ENCODE results near the gene P2RY2.
"Not testable (repeated sequence)": the region's sequence is repeated elsewhere in the genome, so short reads cannot be mapped to it uniquely, and the experiment has no call there.

Gene P2RY2

DNA sequence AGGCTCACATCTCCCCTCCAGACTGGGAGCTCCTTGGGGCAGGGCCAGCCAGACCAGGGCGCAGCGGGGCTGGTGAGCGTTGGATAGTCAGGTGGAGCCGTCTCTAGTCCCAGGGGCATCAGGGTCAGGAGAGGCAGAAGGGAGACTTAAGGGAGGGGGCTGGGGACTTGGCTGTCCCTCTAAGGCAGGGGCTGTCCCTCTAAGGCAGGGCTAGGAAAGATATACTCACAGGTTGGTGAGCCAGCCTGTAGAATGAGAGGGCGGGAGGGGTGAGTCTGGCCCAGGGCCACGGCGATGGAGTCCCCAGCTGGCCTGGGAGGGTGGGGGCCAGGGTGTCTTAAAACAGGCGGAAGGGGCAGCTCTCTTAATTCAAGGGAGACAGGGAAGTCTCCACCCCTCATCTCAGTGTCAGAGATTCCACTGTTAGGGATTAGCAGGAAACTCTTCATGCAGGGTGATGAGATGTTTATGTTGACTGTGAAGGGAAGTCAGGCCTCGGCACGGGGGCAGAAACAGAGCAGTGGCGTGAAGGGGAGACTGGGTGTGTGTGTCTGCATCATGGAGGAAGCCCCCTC, 11.3 kb downstream of the P2RY2 start:
- DNase-seq: peak; percentile 11

DNA sequence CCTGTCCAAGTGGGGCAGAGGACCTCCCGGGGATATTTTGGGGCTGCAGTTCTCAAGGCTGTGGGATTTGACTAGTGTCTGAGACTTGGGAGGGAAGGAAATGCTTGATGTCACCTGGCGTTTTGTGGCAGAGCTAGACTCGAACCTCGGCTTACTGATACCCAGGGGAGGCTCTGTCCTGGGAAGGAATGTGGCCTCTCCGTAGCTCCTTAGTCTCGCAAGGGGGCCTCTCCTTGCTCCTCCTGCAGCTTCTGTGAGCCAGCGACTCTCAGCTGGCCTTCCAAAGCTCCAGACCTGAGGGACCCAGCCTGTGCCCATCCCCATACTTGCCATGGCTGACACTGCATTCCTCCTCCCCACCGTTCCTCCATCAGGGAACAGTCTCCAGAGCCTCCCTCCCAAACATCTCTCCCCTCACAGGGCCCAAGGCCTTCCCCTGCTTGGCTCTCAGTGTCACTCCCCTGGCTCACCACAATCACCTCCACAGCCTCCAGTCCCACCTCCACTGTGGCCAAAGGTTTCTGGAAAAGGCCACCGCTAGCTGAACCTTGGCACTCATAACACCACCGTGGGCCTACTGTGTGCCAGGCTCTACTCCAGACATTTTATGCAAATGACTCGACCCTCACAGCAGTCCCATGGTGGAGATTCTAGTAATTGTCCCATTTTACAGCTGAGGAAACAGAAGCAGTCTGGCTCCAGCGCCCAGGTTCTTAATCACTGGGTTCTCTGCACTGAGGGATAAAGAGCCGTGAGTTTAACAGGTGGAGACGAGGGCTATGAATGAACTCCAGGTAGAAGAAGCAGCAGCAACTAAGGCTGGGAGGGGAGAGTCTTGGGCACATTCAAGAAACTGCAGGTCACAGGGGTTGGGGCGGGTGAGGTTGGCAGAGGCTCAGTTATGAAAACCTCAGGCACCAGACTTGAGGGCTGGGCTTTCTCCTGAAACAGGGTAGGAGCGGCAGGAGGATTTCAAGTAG, 12.1 kb downstream of the P2RY2 start:
- DNase-seq: no peak

DNA sequence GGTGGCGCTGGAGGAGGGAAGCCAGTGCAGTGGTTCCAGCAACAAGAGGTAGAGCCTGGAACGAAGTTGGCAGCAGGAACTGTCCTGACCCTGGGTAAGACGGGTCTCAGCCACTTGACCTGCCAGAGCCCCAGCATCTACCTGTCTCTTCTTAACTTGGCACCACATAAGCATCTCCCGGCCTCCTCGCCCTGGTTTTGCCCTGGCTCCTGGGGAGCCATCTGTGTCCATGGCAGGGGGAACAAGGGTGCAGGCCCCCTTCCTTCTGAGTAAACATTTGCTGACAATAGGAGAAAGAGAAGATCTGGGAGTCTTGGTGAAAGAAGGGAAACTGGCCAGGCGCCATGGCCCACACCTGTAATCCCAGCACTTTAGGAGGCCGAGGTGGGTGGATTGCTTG, 12.8 kb downstream of the P2RY2 start:
- no peak for DNase-seq

DNA sequence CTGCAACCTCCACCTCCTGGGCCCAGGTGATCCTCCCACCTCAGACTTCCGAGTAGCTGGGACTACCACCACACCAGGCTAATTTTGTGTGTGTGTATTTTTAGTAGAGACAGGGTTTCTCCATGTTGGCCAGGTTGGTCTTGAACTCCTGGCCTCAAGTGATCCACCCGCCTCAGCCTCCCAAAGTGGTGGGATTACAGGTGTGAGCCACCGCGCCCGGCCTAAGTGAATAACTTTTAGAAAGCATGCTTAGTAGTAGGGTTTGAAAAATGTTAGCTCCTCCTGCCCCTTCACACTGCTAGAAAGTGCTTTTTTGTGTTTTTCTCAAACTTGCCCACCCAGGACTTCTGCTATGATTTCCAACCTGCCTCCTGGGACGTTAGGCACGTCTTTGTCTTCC, 14.4 kb downstream of the P2RY2 start:
- not testable (repeated sequence) for DNase-seq

DNA sequence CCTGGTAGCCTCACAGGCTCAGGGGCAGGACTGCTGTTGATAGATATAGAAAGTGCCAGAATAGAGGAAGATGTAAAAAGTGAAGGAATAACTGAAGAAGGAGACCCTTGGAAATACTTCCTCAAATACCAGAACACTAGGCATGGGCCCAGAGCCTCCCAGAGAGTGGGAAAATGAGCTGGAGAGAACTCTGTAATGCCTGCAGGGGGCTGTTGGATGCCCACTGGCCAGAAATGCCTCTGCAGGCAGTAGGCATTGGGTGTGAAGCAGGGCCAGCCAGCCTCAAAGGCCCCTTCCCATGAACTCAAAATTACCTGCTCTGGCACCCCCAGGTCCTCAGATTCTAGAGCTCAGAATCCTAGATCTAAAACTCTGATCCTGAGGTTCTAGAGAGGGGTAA, 15.1 kb downstream of the P2RY2 start:
- no peak for DNase-seq

DNA sequence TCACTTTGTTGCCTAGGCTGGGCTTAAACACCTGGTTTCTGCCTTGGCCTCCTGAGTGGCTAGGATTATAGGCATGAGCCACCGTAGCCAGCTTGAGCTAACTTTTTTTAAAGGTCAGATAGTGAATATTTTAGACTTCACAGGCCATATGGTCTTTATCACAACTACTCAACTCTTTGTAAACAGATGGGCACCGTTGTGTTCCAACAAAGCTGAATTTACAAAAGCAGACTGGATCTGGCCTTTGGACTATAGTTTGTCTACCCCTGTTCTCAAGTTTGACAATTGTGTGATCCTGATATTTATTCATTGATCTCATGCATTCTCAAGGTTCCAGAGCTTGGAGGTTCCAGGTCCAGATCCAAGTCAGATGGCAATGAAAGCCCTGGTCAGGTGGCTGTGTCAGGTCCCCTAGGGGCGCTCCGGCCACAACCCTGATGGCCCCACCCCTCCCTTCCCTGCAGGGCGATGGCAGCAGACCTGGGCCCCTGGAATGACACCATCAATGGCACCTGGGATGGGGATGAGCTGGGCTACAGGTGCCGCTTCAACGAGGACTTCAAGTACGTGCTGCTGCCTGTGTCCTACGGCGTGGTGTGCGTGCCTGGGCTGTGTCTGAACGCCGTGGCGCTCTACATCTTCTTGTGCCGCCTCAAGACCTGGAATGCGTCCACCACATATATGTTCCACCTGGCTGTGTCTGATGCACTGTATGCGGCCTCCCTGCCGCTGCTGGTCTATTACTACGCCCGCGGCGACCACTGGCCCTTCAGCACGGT, 15.8 kb downstream of the P2RY2 start:
- no peak for DNase-seq

DNA sequence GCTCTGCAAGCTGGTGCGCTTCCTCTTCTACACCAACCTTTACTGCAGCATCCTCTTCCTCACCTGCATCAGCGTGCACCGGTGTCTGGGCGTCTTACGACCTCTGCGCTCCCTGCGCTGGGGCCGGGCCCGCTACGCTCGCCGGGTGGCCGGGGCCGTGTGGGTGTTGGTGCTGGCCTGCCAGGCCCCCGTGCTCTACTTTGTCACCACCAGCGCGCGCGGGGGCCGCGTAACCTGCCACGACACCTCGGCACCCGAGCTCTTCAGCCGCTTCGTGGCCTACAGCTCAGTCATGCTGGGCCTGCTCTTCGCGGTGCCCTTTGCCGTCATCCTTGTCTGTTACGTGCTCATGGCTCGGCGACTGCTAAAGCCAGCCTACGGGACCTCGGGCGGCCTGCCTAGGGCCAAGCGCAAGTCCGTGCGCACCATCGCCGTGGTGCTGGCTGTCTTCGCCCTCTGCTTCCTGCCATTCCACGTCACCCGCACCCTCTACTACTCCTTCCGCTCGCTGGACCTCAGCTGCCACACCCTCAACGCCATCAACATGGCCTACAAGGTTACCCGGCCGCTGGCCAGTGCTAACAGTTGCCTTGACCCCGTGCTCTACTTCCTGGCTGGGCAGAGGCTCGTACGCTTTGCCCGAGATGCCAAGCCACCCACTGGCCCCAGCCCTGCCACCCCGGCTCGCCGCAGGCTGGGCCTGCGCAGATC, 16.5 kb downstream of the P2RY2 start:
- no peak for DNase-seq

DNA sequence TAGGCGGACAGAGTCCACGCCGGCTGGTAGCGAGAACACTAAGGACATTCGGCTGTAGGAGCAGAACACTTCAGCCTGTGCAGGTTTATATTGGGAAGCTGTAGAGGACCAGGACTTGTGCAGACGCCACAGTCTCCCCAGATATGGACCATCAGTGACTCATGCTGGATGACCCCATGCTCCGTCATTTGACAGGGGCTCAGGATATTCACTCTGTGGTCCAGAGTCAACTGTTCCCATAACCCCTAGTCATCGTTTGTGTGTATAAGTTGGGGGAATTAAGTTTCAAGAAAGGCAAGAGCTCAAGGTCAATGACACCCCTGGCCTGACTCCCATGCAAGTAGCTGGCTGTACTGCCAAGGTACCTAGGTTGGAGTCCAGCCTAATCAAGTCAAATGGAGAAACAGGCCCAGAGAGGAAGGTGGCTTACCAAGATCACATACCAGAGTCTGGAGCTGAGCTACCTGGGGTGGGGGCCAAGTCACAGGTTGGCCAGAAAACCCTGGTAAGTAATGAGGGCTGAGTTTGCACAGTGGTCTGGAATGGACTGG, 17.2 kb downstream of the P2RY2 start:
- no peak for DNase-seq

DNA sequence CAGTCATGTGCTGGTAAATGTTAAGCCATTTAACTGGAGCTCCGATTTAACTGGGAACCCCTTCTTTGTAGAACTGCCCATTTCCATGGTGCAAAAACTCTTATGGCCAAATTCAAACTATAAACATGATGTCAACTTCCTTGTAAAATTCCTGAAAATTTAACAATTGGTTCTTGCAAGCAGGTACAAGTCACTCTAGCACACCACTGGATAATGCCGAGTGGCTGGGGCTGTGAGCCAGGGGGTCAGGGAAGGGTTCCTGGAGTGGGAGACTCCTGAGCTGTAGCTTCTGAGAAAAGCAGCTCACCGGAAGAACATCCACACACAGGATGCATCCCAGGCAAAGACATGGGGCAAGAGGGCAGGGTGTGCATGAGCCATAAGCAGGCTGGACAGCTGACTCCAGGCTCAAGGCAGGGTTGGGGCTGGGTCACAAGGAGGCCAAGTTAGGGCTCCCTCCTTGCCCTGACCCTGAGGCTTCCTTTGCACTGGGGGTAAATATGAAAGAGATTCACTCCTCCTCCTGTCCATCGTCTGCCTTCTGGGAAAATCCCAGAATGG, 18.2 kb downstream of the P2RY2 start:
- DNase-seq: no peak

DNA sequence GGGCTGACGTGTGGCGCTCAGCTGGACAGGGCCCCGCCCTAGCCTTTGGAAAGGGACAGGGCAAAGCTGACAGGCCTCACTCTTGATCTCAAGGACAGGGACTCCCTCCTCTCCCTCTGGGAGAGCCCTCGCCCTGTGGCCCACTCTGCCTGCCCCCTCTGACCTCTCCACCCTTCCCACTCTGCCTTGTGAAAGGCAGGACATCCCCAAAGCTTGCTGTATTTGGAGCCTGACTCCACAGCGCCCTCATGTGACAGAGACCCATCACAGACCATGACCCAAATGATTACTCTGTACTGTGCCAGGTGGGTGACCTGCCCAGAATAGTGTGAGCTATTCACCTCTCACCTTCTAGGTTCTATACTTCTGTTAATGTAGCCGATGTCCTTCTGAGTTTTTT, 18.8 kb downstream of the P2RY2 start:
- no peak for DNase-seq

DNA sequence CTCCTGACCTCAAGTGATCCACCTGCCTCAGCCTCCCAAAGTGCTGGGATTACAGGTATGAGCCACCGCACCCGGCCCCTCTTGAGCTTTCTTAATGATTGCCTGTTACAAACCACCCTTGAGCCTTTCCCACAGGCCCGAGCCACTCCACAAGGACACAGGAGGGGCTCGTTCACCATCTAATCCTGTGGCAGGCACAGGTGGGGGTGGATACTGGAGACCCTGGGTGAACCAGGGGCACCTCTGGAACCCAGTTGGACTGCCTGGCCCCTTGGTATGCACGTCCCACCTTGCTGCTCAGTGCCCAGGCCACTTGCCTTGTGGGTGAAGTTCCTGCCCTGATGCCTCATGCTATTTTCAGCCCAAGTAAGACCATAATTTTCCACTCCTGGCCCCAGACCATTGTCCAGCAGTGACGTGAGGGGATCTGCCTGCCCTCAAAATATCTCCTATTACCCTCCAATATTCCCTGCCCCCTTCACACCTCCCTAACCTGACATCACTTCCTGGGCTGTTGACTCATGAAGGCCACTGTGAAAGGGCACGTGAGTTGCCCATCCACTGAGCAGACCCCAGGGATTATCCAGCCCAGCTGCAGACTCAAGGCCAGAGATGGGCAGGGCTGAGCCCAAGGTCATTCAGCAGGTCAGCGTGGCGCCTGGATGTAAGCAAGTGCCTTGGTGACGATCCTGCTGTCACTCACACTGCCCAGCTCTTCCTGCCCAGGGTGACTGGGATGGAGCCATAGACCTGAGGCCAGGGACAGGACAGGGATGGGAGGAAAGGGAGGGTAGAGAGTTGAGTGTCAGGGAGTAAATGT, 19.6 kb downstream of the P2RY2 start:
- DNase-seq: peak; percentile 44

DNA sequence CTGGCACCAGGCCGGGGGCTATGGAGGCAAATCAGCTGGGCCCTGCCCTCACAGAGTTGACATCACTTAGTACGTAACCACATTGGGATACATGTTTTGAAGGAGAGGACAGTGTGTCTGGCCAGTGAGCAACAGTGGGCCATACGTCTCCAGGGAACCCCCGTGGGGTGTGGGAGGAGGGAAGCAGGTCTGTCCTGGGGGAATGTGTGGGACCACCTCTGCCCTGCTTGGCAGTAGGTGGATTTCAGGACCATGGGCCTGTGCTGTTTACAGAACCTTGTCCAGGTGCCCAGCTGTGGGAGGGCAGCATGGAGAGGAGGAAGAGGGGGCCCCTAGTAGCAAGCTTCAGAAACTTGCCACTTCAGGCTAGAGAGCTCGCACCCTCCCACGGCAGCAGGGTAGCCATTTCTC, 21.0 kb downstream of the P2RY2 start:
- no peak for DNase-seq

DNA sequence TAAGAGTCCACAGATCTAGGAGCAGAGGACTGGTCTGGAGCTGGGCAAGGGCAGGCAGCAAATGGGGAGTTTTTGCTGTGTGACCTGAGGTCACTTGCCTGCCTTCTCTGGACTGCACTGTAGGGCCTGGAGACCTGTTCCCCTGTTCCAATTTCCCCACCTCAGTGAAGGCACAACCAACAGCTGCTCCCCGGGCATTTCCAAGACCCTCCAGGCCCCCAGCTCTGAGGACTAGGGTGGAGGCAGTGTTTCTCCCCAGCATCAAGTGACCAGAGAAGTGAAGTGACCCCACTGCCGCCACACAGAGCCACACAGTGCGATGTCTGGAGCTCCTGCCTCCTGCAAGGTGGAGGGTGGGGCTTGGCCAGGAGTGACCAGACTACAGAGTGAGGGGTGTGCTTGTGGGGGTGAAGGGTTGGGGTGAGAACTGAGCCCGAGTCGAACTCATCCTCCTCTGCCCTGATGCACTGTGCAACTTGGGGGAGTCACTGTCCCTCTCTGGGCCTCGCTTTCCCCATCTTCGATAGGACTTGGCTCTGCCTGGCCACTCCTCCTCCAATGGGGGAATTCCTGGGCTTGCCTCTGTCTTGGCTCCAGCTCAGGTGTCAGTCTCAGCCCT, 21.6 kb downstream of the P2RY2 start:
- DNase-seq: no peak

DNA sequence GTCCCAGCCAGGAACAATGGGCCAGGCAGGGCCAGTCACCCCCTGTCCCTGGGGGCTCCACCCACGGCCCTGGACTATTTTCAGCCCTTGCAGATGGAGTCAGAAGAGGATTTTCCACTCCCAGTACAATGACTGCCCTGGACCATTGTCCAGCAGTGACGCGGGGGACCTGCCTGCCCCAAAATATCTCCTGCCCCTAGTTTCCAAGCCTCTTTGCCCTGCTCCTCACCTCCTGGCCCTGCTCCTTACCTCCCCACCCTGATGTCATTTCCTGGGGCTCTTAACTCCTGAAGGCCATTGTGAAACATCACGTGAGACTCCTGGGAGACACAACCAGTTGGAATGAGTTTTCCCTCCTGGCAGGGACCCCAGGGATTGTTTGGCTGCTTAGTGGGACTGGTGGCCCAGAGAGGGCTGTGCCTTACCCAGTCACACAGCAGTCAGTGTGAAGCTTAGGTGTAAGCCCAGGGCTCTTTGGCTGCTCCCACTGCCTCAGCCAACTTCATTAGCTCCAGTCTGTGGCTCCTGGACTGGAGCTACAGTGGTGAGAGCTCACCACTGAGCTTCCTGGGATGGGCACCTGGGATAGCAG, 22.2 kb downstream of the P2RY2 start:
- DNase-seq: peak; percentile 51

DNA sequence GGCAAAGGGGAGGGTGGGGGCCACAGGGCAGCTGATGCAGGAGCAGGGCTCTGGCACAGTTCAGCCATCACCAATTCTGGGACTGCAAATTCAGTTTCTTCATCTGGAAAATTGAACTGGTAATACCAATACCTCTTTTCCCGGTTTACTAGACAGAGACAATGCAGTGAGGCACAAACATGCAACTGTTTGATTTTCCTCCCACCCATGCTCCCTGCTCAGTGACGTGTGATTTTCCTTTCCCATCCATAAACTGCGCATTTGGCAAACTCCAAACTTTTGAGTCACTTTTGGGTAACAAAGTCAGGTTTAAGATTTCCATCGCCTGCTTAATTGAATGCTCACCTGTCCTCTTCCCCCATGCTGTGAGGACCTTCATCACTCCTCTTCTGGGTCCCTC, 23.2 kb downstream of the P2RY2 start:
- DNase-seq: no peak

DNA sequence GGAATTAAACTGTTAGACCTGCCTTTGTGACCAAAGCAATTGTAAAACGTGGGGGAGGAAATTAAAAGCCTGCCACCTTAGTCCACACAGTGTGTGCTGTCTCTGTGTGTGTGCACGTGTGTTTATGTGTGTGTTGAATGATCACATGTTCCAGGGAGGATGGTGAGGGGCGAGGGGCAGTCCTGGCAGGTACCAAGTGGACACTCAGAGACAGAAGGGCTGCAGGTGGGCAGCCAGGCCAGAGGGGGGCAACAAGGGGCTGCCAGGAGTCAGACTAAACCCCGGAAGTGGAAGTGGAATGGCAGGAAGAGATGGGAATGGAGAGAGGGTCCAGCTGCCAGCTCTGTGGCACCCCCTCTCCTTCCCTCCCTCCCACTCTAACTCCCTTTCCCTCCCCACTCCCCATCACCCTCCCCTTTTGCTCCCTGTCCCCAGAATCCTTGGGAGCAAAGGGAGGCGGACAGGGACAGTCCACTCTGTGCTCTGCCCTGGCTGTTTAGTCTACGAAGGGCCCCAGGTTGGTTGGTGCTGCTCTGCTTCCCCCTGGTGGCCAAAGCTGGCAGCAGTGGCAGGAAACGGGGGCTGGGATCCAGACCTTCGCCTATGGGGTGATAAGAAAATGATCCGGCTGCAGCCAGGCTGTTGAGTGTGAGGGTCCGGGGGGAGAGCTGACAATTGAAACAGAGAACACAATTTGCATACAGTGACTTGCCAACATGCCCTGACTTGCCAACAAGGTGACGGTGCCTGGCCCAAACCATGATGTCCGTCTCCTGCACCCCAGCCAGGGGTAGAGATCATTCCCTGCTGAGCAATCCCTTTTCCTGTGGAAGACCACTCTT, 24.4 kb downstream of the P2RY2 start:
- peak; percentile 68 for DNase-seq

DNA sequence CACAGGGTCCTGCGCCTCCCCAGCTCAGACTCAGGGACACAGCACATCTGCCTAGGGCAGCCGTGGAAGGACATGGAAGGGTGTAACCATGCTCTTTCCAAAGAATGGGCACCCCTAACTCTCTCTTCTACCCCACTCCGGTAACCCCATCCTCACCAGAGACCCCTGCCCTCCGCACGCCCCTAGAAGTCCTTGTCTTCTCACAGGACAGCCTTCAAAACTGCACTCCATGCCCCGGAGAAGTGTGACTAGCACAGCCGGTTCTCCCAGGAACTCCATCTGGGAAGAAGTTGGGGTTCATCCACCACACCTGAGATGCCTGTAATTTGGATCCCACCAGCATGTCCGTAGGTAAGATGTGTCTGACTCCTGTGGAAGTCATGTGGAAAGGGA, 25.0 kb downstream of the P2RY2 start:
- DNase-seq: no peak

DNA sequence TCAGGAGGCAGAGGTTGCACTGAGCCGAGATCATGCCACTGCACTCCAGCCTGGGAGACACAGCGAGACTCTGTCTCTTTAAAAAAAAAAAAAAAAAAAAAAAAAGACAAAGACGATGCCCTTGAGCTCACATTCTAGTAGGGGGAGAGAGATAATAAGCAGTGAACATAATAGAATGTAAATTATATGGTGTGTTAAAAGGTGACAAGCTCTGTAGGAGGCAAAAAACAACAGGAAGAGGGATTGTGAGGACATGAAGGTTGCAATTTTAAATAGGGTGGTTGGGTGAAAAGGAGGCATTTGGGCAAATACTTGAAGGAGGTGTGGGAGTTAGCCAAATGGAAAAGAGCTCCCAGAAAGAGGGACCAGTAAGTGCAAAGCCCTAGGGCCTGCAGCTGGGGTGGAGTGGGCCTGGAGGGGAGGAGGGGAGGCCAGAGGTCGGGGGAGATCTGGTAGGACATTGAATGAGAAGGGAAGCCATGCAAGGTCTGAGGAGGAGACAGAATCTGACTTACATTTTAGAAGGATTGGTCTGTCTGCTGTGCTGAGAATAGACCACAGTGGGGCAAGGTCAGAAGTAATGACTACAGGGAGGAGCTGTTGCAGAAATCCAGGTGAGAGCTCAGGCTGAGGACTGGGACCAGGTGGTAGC, 26.6 kb downstream of the P2RY2 start:
- no peak for DNase-seq

DNA sequence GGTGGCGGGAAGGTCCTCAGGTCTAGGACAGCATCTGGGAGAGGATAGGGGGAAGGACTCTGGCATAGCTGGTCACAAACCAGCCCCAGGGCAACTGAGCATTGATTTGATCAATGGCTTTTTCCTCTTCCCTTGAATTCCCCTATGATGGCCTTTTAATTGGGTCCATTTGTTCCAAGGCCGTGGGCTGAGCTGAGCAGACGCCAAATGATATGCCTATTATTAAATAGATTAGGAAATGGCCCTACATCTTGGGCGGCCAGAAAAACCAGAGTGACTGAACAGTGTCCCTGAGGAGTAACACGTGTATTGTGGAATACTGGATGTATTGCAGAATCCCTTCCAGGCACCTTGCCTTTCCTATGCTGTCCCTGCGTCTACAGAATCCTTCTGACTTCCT, 27.4 kb downstream of the P2RY2 start:
- no peak for DNase-seq

All from fibroblast of skin of right quadriceps (primary cell).